GM18505 (cell line): ENCODE data around the gene SYVN1.
"Not testable (repeated sequence)": the region's sequence is repeated elsewhere in the genome, so short reads cannot be mapped to it uniquely, and the experiment has no call there.

Source experiments
- ATAC-seq: cut with Tn5 transposase; IDR thresholded peaks from one replicate; pipeline ENCODE4 v1.9.1; 2021; ENCODE audit not compliant: unreplicated experiment
- POLR2A ChIP-seq: IDR thresholded peaks from 4 replicates; pipeline ENCODE4 v1.6.1; 2011; ENCODE audit warnings: borderline replicate concordance; ENCODE audit not compliant: insufficient read depth, insufficient read length; ENCODE audit errors: extremely low read depth

SYVN1 gene

DNA sequence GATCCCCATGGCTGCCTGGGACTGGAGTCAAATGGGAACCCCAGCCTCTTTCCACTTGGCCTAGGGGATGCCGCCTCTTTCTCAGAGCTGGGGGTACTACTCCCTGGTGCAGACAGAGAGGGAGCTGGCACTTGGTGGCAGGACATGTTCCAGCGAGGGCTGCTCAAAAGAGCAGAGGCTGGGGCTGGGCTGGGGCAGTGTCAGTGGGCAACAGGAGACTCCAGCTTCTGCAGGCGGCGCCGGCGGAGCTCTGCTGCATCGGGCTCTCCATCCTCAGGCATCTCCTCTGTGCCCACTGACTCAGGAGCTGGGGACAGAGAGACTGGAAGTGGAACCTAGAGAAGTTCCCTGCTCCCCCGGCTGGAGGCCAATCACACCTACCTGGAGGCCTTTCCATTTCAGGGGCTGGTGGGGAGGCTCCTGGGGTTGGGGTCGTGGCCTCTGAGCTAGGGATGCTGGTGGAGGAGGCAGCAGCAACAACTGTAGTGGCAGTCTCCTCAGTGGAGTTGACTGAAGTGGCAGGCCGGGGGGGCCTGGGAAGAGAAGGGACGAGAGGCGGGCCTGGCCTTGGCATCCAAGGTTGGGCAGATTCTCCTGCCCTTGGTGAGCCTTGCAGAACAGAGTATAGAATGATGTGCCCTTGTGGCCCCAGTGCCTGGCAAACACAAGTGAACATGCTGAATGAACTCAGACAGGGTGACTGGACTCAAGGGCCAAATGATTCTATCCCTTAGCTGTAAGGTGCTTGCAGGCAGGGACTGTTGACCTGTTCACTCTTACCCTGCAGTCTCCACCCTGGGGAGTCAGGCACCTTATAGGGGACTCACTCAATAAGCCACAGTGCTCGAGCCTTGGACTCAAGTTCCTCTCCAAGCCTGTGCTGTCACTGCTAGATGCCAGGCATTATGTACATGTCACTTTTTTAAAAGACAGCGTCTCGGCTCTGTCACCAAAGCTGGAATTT, 5.9 kb downstream of the SYVN1 start:
- ATAC-seq, result no peak

DNA sequence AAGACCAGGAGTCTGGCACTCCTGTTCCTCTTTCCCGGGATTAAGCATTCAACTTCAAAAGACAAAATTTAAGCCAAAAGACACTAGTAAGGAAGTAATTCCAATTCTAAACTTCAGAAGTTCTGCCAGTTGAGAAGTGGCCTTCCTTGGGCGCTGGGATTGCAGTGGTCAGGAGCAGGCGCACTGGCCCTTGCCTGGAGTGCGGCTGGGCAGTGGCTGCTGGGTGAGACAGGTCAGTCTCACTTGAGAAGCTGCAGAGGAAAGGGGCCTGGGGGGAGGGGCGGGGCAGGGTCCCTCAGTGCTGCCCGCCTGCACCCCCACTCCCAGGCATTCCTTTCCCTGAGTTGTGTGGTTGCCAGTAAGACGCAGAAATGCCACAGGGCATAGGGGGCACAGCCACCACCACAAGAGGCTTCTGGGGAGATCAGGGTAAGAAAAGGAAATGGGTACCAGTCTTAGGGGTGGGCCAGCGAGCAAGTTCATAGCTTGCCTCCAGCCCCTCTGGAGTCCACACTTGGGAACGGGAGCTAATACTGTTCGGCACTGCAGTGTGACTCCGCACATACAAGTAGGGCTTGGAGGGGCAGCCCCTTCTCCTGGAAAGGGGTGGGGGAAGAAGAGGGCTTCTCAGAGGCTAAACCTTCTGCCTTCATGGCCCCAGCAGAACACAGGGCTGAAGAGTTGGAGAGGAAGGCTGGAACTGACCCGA, 6.7 kb downstream of the SYVN1 start:
- no peak for TF ChIP-seq POLR2A
- no peak for ATAC-seq

More for the DNA sequence above, 5.9 kb downstream of the SYVN1 start:
- TF ChIP-seq POLR2A, result no peak

DNA sequence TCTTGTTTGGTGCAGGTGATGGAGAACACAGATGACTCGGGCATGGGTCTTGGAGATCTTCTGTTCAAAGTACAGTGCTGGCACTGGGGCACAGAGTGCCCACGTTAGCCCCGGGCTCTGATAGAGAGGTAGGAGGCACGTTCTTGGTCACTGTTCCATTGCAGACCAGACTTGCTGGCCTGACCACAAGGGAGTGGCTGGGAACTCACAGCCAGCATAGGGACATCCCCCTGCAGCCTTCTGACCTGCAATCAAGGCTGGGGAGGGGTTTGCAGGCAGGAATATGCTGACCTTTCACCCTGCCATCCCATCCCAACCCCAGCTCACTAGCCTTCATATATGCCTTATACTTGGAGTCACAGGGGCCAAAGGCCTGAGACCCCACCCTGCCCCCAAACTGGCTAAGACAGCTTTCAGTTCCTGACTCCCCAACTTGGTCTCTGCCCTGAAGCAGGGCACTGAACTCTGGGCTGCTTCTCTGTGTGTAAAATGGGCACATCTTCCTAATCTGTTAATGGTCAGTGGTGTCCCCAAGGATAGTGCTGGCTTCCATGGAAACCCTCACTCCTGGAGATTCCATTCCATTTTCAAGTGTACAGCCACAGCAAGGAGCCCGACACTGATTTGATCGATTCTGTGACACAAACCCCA, 7.6 kb downstream of the SYVN1 start:
- no peak for ATAC-seq
- TF ChIP-seq POLR2A, result peak; percentile 42

DNA sequence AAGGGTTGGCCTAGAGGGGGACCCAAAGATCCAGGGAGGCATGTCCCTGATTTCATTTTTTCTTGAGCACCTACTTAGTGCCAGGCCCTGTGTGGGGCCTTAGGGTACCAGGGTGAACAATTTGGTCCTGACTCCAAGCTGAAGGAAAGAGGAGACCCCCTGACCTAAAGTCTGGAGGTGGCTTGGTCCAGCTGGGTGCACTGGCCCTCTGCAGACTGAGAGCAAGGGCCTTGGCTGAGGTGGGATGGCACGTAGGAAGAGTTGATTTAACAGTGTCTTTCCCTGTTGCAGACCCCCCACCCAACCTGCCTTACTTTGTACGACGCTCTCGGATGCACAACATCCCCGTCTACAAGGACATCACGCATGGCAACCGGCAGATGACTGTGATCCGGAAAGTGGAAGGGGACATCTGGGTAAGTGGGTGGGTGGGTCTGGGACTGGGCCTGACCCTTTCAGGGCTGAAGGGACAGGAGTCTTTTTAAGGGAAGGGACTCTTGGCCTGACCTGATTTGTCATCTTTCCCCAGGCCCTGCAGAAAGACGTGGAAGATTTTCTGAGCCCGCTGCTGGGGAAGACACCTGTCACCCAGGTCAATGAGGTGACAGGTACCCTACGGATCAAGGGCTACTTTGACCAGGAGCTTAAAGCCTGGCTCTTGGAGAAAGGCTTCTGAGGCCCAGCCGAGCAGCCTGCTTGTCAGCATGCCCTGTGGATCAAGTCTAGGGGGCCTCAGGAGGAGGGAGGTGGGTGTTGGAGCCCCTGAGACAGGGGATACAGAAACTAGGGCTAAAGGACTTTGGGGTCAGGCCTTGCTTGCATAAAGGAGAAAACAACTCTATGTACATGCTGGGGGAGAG, 8.9 kb downstream of the SYVN1 start:
- no peak for TF ChIP-seq POLR2A
- ATAC-seq, result no peak

DNA sequence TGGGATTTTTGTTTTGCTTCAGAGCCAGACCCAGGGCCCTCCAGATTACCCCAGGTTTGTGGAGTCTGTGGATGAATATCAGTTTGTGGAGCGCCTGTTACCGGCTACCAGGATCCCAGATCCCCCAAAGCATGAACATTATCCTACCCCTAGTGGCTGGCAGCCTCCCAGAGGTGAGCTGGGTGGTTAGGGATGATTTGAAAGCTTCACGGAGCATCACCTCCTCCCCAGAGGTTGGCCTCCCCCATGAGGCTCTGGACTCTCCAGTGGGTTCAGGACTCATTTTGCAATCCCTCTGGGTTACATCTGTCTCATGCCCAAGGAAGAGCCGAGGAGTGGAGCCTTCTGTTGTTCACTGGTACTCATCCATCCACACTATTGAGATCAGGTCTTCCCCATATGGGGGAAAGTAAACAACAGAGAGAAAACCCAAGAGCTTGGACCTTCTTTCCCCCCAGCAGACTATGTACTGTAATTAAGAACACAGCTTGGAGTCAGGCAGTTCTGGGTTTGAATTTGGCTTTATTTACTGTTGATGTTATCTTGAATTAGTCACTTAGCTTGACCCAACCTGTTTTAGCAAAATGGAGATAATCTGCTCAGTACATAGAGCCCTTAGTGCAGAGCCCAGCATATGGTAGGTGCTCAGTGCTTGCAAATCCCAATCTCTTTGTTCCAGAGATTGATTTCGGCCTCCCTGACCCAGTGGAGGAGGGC, 9.7 kb downstream of the SYVN1 start:
- ATAC-seq, result no peak
- no peak for TF ChIP-seq POLR2A

DNA sequence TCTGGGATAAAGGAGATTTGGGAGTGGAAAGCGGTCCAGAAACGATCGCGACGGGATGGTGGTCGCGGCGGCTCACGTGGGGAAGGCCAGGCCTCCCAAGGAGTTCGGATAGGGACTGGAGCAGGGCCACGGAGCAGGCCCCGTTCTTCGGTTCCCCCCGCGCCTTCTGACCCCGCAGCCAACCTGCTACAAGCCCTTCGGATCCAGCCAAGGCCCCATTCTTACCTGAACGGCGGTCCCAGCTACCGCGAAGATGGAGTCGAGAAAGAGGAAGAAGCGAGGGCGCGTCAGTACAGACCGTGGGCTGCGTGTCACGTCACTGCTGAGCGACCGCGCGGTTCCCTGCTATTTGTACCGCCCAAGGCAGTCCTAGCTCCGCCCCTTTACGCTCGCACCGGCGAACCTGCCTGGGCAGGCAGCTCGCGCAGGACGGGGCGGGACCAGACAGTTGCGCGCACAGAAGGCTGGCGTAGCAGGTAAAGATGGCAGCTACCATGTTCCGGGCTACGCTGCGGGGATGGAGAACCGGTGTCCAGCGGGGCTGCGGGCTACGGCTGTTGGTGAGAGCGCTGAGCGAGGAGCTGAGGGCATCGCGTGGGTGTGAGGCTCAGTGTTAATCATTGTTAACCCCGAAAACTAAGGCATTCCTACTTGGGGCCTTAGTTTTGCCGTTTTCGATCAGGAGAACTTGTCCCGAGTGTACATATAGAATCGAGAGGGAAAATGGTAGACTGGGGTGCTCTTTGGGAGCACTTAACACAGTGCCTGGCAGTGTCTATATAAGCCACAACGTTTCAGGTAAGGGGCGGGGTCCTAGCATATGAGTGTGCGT, 12.2 kb downstream of the SYVN1 start, which contains the start of the genes FAU and MRPL49:
TSS of gene FAU (minus strand) at position 270 of the 832 bp plus-strand sequence. CDS start 321 bp downstream, outside the sequence.
TSS of gene MRPL49 (plus strand) at position 457 of the 832 bp plus-strand sequence. CDS start at position 483, 26 bp downstream.
- peak; percentile 92 for TF ChIP-seq POLR2A
- peak; percentile 60 for ATAC-seq

DNA sequence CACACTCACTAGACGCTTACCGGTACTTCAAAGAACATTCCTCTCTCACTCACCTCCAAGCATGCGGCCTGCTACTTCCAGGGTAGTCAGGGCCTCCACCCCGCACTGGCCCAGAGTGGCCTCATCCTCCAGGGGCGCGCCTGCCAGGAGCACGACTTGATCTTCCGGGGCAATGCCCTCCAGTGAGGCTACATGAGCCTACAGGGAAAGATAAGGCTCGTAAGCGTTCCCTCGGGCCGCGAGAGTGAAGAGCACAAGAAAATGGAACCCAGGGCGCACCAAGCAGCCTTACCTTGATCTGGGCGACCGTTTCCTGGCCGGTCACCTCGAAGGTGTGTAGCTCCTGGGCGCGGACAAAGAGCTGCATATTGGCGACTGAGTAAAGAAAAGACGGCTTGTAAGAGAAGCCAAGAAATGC, 12.9 kb downstream of the SYVN1 start:
- no peak for TF ChIP-seq POLR2A

DNA sequence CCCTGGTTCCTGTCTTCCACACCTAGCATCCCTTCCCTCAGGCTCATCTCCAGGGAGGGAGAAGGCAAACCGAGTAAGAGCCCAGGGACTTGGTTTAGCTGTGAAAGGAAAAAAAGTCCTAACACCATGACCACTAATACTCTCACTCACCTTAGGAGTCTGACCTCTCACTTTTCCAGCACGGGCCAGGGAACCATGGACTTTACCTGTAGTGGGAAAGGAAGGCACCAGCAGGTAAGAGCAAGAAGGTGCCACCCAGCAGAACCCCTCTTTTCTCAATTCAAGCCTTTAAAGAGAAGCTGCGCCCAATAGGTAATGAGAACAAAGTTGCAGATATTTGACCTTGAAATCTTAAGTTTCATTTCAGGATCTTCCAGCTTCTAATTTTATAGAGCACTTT, 13.5 kb downstream of the SYVN1 start:
- no peak for TF ChIP-seq POLR2A
- ATAC-seq, result no peak

More for the DNA sequence above, 12.9 kb downstream of the SYVN1 start:
- no peak for ATAC-seq

DNA sequence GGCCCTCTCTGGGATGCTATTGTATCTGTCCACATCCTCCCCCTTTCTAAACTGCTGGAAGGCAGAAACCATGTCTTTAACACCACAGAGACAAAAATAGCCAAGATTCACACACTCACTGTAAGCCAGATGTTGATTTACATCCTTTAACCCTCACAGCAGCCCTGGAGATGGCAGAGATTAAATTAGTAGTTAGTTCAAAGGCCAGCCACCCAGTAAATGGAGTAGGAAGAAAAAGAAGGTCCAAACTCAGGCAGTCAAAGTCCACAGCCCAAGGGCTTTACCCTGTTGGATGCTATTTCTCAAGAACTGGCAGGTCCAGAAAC, 14.7 kb downstream of the SYVN1 start:
- ATAC-seq, result no peak
- no peak for TF ChIP-seq POLR2A

DNA sequence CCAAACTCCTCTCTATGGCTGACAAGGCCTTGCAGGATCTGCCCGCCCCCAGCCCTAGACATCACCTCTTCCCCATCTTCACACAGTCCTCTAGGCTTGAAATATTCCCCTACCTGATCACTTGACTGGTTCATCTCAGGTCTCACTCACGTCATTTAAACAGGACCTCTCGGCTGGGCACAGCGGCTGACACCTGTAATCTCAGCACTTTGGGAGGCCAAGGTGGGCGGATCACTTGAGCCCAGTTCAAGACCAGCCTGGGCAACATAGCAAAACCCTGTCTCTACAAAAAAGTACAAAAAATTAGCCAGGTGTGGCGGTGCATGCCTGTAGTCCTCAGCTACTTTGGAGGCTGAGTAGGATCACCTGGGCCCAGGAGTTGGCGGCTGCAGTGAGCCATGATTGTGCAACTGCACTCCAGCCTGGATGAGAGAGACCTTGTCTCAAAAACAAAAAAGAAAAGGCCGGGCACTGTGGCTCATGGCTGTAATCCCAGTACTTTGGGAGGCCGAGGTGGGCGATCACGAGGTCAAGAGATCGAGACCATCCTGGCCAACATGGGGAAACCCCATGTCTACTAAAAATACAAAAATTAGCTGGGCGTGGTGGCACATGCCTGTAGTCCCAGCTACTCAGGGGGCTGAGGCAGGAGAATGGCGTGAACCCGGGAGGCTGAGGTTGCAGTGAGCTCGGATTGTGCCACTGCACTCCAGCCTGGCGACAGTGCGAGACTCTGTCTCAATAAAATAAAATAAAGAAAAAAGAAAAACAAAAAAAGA, 15.2 kb downstream of the SYVN1 start:
- not testable (repeated sequence) for ATAC-seq

DNA sequence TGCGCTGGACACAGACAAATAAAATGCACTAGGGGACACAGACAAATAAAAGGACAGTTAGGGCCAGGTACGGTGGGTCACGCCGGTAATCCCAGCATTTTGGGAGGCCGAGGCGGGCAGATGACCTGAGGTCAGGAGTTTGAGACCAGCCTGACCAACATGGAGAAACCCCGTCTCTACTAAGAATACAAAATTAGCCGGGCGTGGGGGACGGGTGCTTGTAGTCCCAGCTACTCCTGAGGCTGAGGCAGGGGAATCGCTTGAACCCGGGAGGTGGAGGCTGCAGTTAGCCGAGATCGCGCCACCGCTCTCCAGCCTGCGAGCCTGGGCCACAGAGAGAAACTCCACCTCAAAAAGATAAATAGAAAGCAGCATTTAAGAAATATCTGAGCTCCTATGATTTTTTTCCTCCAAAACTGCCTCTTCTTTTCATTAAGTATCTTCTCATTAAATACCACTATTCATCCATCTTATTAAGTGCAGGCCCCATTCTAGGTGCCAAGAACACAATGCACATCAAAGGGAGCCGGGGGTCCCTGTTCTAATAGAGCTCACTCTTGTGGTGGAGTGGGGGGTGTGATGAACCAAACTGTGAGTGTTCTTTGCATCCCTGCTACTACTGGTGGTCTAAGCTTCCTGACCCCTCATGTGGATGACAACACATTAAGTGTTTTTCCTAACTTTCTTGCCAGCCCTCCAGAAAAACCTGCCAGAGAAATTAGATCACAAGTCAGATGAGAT, 16.1 kb downstream of the SYVN1 start:
- no peak for ATAC-seq
- TF ChIP-seq POLR2A, result no peak
